ENCODE data around the gene SAMHD1. TPM values are rescaled to one million over a fixed set of nuclear protein-coding genes. Genes with fewer than 3 reads are reported as not detected.

SAMHD1 gene
- total and polyA plus RNA-seq, 2 of the 13 experiments (the other 11 are each of a cell fraction or from before 2014, with no cell fraction given) = 16.9 to 43.5 TPM

GRCh38 chr20:36861875-36862801 is 89.4 kb downstream of the SAMHD1 start (continued):
- no peak; the same call in 1 of the 2 replicates for TF ChIP-seq IKZF5 (CRISPR knock-in tag; IDR thresholded peaks at IDR 0.05)
- no peak for TF ChIP-seq STAT6 (CRISPR knock-in tag; IDR thresholded peaks at IDR 0.05; ENCODE audit: borderline replicate concordance)
- no peak for TF ChIP-seq ZBTB3 (CRISPR knock-in tag; IDR thresholded peaks at IDR 0.05; ENCODE audit: borderline replicate concordance, low read depth)
- TF ChIP-seq IKZF4 (CRISPR knock-in tag; IDR thresholded peaks at IDR 0.05; ENCODE audit: borderline replicate concordance, low read depth, not compliant biosample characterization) = no peak
- 0 out of 2 replicates have a peak, but pooled peaks have one; percentile 26 for TF ChIP-seq ZNF441 (CRISPR knock-in tag; IDR thresholded peaks at IDR 0.05; ENCODE audit: borderline replicate concordance)
- no peak for TF ChIP-seq ZSCAN12 (CRISPR knock-in tag; IDR thresholded peaks at IDR 0.05)
- 0 out of 2 replicates have a peak, but pooled peaks have one; percentile 45 for TF ChIP-seq ZFP1 (CRISPR knock-in tag; IDR thresholded peaks at IDR 0.05)
- no peak for TF ChIP-seq TBX3 (IDR thresholded peaks at IDR 0.05; ENCODE audit: borderline replicate concordance)
- TF ChIP-seq BRCA1 (CRISPR knock-in tag; IDR thresholded peaks at IDR 0.05) = no peak
- TF ChIP-seq MED1 (CRISPR knock-in tag; IDR thresholded peaks at IDR 0.05) = peak; percentile 46; the same call in 1 of the 2 replicates
- TF ChIP-seq HIVEP1 (CRISPR knock-in tag; IDR thresholded peaks at IDR 0.05) = peak; percentile 86; the same call in 1 of the 2 replicates
- TF ChIP-seq PCBP1 (IDR thresholded peaks at IDR 0.05; ENCODE audit: borderline replicate concordance, low read depth, low read length) = 0 out of 2 replicates have a peak, but pooled peaks have one; percentile 71
- TF ChIP-seq ZNF816 (CRISPR knock-in tag; IDR thresholded peaks at IDR 0.05; ENCODE audit: borderline replicate concordance) = no peak
- TF ChIP-seq SOX6 (IDR thresholded peaks at IDR 0.05) = no peak
- TF ChIP-seq SOX6 (CRISPR knock-in tag; IDR thresholded peaks at IDR 0.05) = no peak
- TF ChIP-seq ZNF446 (CRISPR knock-in tag; IDR thresholded peaks at IDR 0.05) = no peak; the same call in 1 of the 2 replicates
- 0 out of 2 replicates have a peak, but pooled peaks have one; percentile 57 for TF ChIP-seq ZNF337 (CRISPR knock-in tag; IDR thresholded peaks at IDR 0.05; ENCODE audit: borderline replicate concordance, low read depth)
- no peak for TF ChIP-seq ZNF264 (CRISPR knock-in tag; IDR thresholded peaks at IDR 0.05)
- no peak for TF ChIP-seq ATF4 (CRISPR knock-in tag; IDR thresholded peaks at IDR 0.05)
- no peak; the same call in 1 of the 2 replicates for TF ChIP-seq HOMEZ (CRISPR knock-in tag; IDR thresholded peaks at IDR 0.05; ENCODE audit: low read depth)
- no peak for TF ChIP-seq RFX1 (IDR thresholded peaks at IDR 0.05)
- TF ChIP-seq ZNF510 (CRISPR knock-in tag; IDR thresholded peaks at IDR 0.05; ENCODE audit: low read depth) = no peak
- no peak for TF ChIP-seq NCOR1 (IDR thresholded peaks at IDR 0.05; ENCODE audit: borderline replicate concordance, low read length)
